GM12878 (cell line): ENCODE data around the gene XRCC6.

Source experiments
- BACH1 ChIP-seq: fragments of 450-650 bp; IDR thresholded peaks from 2 replicates; pipeline ENCODE4 v1.6.1; 2017; ENCODE audit warnings: mild to moderate bottlenecking, borderline replicate concordance
- BCL11A ChIP-seq: IDR thresholded peaks from 2 replicates; pipeline ENCODE4 v1.6.1; 2011; ENCODE audit warnings: low read depth, low read length
- CTCF ChIP-seq, 3 experiments: IDR thresholded peaks in 2 of 3; conservative IDR thresholded peaks in 1 of 3; 2 replicates each; pipeline ENCODE4 v1.5.1; 2011; ENCODE audit warnings: low read depth in 3 of 3, low read length in 3 of 3, mild to moderate bottlenecking in 3 of 3, control low read depth in 2 of 3, moderate library complexity in 2 of 3, inconsistent platforms in 1 of 3, mixed read lengths in 1 of 3; ENCODE audit not compliant: control insufficient read depth in 2 of 3, insufficient read depth in 1 of 3; ENCODE audit errors: extremely low read depth in 1 of 3
- FOS ChIP-seq: IDR thresholded peaks from 3 replicates; pipeline ENCODE4 v1.6.1; 2011; ENCODE audit warnings: borderline replicate concordance; ENCODE audit not compliant: insufficient read length; ENCODE audit errors: extremely low read depth
- FOXM1 ChIP-seq: IDR thresholded peaks from 2 replicates; pipeline ENCODE4 v1.6.1; 2012; ENCODE audit warnings: low read depth, mild to moderate bottlenecking, inconsistent platforms, low read length, moderate library complexity
- JUNB ChIP-seq: IDR thresholded peaks from 2 replicates; pipeline ENCODE4 v1.6.1; 2016; ENCODE audit warnings: antibody characterized with exemption, mild to moderate bottlenecking
- MEF2A ChIP-seq: IDR thresholded peaks from 2 replicates; pipeline ENCODE4 v1.6.1; 2011; ENCODE audit warnings: low read depth, mild to moderate bottlenecking, low read length, moderate library complexity; ENCODE audit not compliant: insufficient read depth
- POLR2A ChIP-seq: IDR thresholded peaks from 2 replicates; pipeline ENCODE4 v1.6.1; 2011; ENCODE audit warnings: low read depth, mild to moderate bottlenecking, low read length
- POLR2AphosphoS5 ChIP-seq: IDR thresholded peaks from 2 replicates; pipeline ENCODE4 v1.6.1; 2011; ENCODE audit warnings: mild to moderate bottlenecking, low read length, inconsistent platforms
- SPI1 ChIP-seq: IDR thresholded peaks from 2 replicates; pipeline ENCODE4 v1.6.1; 2011; ENCODE audit warnings: low read depth, mild to moderate bottlenecking, low read length, moderate library complexity, borderline replicate concordance; ENCODE audit not compliant: insufficient read depth
- TCF3 ChIP-seq: IDR thresholded peaks from 2 replicates; pipeline ENCODE4 v1.6.1; 2012; ENCODE audit warnings: low read depth, mild to moderate bottlenecking, low read length, borderline replicate concordance; ENCODE audit not compliant: insufficient read depth
- TF ChIP-seq, protein P1 (sequence below): IDR thresholded peaks from 2 replicates; pipeline ENCODE4 v1.6.1; 2012; ENCODE audit warnings: low read length, inconsistent platforms
- TF ChIP-seq, protein P2 (sequence below): fragments of 150-350 bp; IDR thresholded peaks from 2 replicates; pipeline ENCODE4 v1.6.1; 2016; ENCODE audit warnings: low read depth, low read length

- TF ChIP-seq POLR2A (no peak), CTCF (IDR thresholded peaks at IDR 0.05 in 2 of 3, conservative IDR thresholded peaks at IDR 0.05 in 1 of 3; ENCODE audit: control insufficient read depth in 2 of 3, extremely low read depth in 1 of 3, insufficient read depth in 1 of 3, low read depth in 3 of 3, low read length in 3 of 3) (no peak), JUNB (no peak), BCL11A (no peak), SPI1 (no peak), POLR2AphosphoS5 (no peak), FOS (no peak), FOXM1 (no peak), MEF2A (no peak), TCF3 (no peak), BACH1 (no peak)
- TF ChIP-seq, protein P1, sequence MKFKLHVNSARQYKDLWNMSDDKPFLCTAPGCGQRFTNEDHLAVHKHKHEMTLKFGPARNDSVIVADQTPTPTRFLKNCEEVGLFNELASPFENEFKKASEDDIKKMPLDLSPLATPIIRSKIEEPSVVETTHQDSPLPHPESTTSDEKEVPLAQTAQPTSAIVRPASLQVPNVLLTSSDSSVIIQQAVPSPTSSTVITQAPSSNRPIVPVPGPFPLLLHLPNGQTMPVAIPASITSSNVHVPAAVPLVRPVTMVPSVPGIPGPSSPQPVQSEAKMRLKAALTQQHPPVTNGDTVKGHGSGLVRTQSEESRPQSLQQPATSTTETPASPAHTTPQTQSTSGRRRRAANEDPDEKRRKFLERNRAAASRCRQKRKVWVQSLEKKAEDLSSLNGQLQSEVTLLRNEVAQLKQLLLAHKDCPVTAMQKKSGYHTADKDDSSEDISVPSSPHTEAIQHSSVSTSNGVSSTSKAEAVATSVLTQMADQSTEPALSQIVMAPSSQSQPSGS, result no peak
- TF ChIP-seq, protein P2, sequence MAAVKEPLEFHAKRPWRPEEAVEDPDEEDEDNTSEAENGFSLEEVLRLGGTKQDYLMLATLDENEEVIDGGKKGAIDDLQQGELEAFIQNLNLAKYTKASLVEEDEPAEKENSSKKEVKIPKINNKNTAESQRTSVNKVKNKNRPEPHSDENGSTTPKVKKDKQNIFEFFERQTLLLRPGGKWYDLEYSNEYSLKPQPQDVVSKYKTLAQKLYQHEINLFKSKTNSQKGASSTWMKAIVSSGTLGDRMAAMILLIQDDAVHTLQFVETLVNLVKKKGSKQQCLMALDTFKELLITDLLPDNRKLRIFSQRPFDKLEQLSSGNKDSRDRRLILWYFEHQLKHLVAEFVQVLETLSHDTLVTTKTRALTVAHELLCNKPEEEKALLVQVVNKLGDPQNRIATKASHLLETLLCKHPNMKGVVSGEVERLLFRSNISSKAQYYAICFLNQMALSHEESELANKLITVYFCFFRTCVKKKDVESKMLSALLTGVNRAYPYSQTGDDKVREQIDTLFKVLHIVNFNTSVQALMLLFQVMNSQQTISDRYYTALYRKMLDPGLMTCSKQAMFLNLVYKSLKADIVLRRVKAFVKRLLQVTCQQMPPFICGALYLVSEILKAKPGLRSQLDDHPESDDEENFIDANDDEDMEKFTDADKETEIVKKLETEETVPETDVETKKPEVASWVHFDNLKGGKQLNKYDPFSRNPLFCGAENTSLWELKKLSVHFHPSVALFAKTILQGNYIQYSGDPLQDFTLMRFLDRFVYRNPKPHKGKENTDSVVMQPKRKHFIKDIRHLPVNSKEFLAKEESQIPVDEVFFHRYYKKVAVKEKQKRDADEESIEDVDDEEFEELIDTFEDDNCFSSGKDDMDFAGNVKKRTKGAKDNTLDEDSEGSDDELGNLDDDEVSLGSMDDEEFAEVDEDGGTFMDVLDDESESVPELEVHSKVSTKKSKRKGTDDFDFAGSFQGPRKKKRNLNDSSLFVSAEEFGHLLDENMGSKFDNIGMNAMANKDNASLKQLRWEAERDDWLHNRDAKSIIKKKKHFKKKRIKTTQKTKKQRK, result no peak
These were observed 40.6 kb downstream of the XRCC6 start for GRCh38 chr22:41661713-41662112.
